Frontal cortex (tissue), 4 donors: Measurements from ENCODE around the gene EFR3B. TPM values are rescaled to one million over a fixed set of nuclear protein-coding genes. Genes with fewer than 3 reads are reported as not detected.
"Not testable (repeated sequence)": the region's sequence is repeated elsewhere in the genome, so short reads cannot be mapped to it uniquely, and the experiment has no call there.

ENCODE experiments used
- DNase-seq, 2 donors: peaks; one replicate each; pipeline ENCODE4 v3.0.0; 2012; ENCODE audit warnings: low spot score in 2 of 2
- FAIRE-seq: peaks from 2 replicates; lab custom pipeline; 2012; peaks lifted over from hg19 to GRCh38; lab: Jason Lieb, UNC
- total RNA-seq: library from RNA; depleted of rRNA; stranded (reverse); fragments of >200 nt; gene quantifications from one replicate; pipeline ENCODE4 v1.2.3, GENCODE V29; 2014
- donor health status: control.
- donor health status: control.
- donor health status: control.

EFR3B gene
- total RNA-seq, 1 donor from 2014 or later: 42.0 TPM

DNA sequence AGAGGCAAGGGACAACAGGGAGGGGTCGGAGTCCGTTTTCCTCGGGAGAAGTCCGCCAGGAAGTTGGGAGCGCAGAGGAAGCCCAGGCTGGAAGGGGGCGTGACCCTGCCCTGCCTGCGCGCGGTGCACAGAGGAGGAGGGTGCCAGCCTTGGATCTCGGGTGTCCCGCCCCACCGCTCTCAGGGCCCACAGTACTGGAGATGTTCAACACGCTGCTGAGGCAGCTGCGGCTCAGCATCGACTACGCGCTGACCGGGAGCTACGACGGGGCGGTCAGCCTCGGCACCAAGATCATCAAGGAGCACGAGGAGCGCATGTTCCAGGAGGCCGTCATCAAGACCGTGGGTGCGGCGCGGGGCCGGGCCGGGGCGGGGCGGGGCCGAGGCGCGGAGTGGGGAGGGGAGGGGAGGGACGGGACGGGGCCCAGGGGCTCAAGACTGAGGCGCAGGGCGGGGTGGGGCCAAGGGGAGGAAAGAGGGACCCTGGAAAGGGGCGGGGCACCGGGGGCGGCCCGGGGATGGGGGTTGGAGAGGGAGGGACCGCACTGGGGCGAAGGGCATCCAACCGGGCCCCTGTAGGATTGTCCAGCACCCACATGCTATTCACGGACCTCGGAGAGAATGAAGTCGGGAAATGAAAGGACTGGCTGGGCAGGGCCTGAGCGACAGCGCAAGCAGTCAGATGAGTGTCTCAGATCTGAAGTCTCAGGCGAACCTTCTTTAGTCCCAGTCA, 89.9 kb downstream of the EFR3B start:
- FAIRE-seq: no peak
- no peak for DNase-seq

GRCh38 chr2:25132299-25132635, 90.4 kb downstream of the EFR3B start:
- FAIRE-seq (no peak), DNase-seq (no peak)

DNA sequence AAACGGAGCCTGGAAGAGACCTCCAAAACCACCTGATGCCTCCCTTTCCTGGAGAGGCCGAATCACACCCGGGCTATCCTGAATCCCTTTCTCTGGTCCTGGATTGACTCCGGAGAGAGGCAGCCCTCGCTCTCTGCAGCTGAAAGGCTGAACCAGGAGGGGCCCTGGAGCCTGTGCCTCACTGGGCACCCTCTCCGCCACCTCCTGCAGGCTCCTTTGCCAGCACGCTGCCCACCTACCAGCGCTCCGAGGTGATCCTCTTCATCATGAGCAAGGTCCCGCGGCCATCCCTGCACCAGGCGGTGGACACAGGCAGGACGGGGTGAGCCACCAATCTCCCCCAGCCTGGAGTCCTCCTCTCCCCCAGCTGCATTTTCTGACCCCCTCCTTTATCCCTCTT, 90.8 kb downstream of the EFR3B start:
- no peak for DNase-seq
- FAIRE-seq: no peak

GRCh38 chr2:25140535-25140934, 98.7 kb downstream of the EFR3B start:
- not testable (repeated sequence) for FAIRE-seq, DNase-seq

GRCh38 chr2:25141120-25141519, 99.2 kb downstream of the EFR3B start:
- FAIRE-seq (no peak), DNase-seq (no peak)

DNA sequence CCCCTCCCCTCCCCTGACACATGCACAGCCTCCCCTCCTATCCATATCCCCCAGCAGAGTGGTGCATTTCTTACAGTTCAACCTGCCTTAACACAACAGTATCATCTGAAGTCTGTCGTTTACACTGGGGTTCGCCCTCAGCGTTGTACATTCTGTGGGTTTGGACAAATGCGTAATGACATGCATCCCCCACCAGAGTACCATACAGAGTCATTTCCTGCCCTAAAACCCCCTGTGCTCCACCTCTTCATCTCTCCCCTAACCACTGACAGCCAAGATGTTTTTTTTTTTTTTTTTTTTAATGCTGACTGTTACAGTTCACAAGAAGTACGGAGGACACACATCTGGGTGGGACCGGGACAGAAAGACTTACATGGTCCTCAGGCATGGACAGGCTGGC, 103.9 kb downstream of the EFR3B start:
- FAIRE-seq (no peak), DNase-seq (no peak)

DNA sequence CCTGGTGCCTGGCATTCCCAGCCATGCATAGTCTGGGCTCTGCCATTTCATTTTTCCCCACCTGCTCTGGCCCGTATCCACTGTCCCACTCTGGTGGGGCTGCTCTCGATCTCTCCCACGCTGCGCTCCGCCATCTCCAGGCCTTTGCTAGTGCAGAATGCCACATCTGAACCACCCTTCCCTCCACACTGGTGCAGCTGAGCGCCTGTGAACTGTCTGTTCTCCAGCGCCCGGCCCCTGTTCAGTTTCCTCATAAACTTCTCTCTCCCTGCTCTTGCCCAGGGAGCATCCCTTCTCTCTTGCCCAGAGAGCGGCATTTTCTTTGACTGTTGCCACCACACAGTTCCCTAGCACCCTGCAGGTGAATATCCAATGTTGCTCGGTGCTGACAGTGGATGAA, 105.0 kb downstream of the EFR3B start:
- DNase-seq (no peak), FAIRE-seq (no peak)

GRCh38 chr2:25149646-25150045, 107.8 kb downstream of the EFR3B start:
- DNase-seq: no peak
- FAIRE-seq: no peak

- FAIRE-seq, DNase-seq: not testable (repeated sequence)
Measured at GRCh38 chr2:25150993-25151392, 109.1 kb downstream of the EFR3B start.

DNA sequence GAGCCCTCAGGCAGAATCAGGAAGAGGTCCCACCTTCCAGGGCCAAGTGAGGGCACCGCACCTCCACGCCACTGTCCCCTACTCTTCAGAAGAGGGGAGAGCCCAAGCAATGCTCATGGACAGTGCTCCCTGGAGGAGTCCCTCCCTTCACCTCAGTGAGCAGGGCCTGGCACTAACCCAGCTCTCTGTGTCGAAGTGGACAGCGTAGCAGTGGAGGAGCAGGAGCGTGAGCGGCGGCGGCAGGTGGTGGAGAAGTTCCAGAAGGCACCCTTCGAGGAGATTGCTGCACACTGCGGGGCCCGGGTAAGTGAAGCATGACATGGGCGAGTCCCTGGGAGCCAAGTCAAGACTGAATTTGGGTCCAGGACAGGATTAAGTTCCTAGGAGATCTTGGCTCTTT, 109.8 kb downstream of the EFR3B start:
- FAIRE-seq (no peak), DNase-seq (no peak)

- FAIRE-seq (no peak), DNase-seq (no peak)
Measured at GRCh38 chr2:25155401-25155800, 113.5 kb downstream of the EFR3B start.

DNA sequence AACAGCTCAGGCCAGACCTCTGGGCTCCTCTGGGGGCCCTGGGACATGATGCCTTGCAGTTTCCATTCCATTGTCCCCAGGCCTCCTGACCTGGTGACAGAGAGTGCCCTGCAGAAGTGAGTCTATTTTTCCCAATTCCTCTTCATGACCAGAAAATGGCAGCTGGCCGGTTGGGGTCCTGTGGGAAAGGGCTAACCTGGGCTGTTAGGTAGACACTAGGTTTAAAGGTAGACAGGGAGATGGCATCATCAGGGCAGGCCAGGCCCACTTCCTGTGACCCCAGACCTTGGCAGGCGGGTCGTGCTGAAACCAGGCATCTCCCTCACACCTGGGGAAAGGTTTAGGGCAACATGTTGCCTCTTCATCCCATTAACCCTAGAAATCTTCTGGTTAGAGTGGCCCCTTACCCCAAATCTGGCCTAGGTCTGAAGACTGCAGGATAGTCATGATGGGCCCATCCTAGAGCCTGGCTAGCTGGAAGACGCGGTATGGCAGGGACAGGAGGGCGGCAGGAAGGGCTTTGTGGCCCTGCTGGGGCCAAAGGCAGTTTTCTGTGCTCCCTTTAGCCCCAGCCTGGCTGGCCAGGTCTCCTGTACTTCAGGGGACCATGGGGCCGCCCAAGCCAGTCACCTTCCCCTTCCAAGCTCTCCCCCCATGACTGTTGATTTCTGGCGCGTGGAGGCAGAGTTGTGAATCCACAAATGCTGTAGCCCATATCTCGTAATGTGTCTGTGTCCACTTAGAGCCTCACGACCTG, 116.4 kb downstream of the EFR3B start:
- FAIRE-seq (no peak), DNase-seq (no peak)

DNA sequence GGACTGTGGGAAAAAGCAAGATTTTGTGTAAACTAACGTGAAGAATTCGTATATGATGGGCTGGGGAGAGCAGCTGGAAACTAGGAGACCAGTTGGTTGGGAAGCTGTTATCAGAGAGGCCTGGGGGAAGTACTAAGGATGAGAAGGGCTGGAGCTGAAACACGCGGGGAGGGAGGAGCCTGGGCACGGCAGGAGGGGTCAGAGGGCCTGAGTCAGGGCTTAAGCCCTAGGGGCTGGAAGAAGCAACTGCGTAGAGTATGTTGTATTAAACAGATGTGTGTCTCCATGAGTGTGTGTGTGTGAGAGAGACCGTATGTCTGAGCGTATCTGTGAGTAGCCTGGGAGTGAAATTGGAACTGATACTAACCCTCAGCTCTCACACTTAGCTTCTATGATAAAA, 118.1 kb downstream of the EFR3B start:
- no peak for DNase-seq
- FAIRE-seq: no peak

GRCh38 chr2:25160376-25160775, 118.5 kb downstream of the EFR3B start:
- FAIRE-seq (no peak), DNase-seq (no peak)

DNA sequence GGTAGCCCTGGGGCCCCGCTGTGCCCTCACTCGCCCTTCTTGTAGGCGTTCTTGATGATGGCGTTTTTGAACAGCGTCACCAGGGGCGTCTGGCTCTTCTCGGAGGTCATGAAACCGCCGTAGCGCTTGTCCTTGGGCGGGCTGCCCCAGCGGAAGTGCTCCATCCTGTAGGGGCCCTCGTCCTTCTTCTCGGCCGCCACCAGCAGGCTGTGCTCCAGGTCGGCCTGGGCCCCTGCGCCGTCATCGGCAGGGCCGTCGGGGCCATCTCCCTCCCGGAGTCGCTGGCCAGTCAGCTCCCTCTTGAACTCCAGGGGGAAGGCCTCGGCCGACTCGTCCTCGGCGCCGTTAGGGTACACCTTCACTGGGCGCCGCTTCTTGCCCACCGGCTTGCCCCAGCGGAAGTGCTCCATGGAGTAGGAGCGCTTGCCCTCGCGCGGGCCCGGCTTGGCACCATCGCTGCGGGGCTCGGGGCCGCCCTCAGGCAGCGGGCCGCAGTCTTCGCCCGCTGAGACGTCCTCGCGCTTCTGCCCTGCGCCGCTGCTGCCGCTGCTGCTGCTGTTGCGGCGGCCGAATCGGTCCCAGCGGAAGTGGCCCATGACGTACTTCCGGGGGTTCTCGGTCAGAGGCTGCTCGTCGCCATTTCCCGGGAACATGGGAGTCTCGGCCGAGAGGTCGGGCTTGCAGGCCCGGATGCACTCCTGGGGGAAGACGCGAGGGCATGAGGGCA, 119.3 kb downstream of the EFR3B start:
- no peak for FAIRE-seq

DNA sequence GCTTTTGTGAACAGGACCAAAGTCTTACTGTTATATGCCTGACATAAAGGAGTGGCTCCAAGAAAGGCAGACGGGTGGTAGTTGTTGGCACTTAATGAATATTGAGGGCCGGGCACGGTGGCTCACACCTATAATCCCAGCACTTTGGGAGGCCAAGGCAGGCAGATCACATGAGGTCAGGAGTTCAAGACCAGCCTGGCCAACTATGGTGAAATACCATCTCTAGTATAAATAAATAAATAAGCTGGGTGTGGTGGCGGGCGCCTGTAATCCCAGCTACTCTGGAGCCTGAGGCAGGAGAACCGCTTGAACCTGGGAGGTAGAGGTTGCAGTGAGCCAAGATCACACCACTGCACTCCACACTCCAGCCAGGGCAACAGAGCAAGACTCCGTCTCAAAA, 120.2 kb downstream of the EFR3B start:
- not testable (repeated sequence) for FAIRE-seq, DNase-seq

More for the DNA sequence above, 119.3 kb downstream of the EFR3B start:
- DNase-seq: peak in 1 of 2 donors; percentile 28

GRCh38 chr2:25164561-25164960, 122.7 kb downstream of the EFR3B start:
- FAIRE-seq (no peak), DNase-seq (no peak)

GRCh38 chr2:25165992-25166875, 124.4 kb downstream of the EFR3B start:
- no peak for FAIRE-seq
- DNase-seq: peak; percentile 47 to 54

- FAIRE-seq (no peak), DNase-seq (peak in 1 of 2 donors; percentile 34)
Measured at GRCh38 chr2:25168256-25169072, 126.6 kb downstream of the EFR3B start, which contains the start of gene POMC. POMC (minus strand) TSS chr2:25168580; CDS start chr2:25164772, 3,808 bp downstream.
